Measurements from ENCODE around the gene MYBPC2.

DNA sequence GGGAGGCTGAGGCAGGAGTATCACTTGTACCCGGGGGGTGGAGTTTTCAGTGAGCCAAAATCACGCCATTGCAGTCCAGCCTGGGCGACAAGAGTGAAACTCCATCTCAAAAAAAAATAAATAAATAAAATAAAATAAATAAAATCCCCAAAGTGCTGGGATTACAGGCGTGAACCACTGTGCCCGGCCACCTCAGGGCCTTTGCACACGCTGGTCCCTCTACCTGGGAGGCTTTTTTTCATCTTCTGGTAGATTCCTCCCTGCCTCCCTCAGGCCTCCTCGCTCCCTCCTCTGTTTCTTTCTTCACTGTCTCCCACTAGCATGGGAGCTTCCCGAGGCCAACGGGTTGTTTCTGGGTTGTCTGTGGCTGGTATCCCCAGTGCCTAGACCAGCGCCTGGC is 15.1 kb downstream of the MYBPC2 start:
- TF ChIP-seq CTCF (IDR thresholded peaks at IDR 0.05): no peak
- no peak for TF ChIP-seq POLR2A (IDR thresholded peaks at IDR 0.05)
